Measurements from ENCODE around the gene FBRS. TPM values are rescaled to one million over a fixed set of nuclear protein-coding genes. Genes with fewer than 3 reads are reported as not detected.
A peak's percentile ranks its signal among the peaks of the same experiment; 100 is the strongest.

FBRS gene
- total and polyA plus RNA-seq, 3 donors from 2014 or later, result 140 to 302 (median 165) TPM

DNA sequence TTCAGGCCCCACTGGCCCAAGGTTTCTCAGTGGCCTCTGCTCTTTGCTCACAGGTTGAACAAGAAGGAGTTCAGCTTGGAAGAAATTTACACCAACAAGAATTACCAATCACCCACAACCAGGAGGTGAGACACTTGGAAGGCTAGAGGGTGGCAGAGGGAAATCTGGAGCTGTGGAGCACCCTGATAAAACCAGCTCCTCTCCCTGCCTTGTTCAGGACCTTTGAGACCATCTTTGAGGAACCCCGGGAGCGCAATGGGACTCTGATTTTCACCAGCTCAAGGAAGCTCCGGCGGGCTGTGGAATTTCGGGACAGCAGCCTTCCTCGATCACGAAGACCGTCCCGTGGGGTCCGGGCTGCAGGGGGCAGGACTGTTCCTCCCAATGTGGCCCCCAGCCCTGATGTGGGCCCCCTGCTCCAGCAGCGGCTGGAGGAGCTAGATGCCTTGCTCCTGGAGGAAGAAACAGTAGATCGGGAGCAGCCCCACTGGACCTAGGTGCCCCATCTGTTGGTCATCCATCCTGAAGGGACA lies 2.4 kb upstream of the FBRS start:
- H3K27ac ChIP-seq, result no peak overlapping the region
- no peak for DNase-seq
- intact Hi-C loops (cut with DNase I; ENCODE audit: low total_unique reads), result no loop called here
- TF ChIP-seq CTCF (IDR thresholded peaks at IDR 0.05) (no peak), POLR2A (IDR thresholded peaks at IDR 0.05) (no peak)
- no peak overlapping the region for H3K4me3 ChIP-seq
- H3K27me3 ChIP-seq, result no peaks in the 10 kb centered on the region
- H3K9me3 ChIP-seq, result no peaks in the 10 kb centered on the region
- peaks cover 34% of the 10 kb centered on the region for H3K4me1 ChIP-seq
- WGBS, 2 donors, result 93 to 94% methylated on average over 12 of the region's 12 CpGs
- no peaks in the 10 kb centered on the region for H3K36me3 ChIP-seq (ENCODE audit: low read depth, missing control alignments)

DNA sequence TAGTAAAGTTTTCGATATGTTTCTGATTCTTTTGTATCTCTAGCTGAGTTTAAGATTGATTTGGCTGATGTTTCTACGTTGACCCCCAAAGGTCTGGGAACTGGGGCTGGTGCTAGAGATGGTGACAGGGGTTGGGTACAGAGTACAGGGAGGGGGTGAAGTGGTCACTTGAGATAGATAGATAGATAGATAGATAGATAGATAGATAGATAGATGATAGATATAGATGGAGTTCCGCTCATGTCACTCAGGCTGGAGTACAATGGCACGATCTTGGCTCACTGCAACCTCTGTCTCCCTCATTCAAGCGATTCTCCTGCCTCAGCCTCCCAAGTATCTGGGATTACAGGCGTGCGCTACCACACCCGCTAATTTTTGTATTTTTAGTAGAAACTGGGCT lies 1.8 kb upstream of the FBRS start:
- Histone ChIP-seq H3K4me1 (peaks cover 39% of the 10 kb centered on the region), H3K27ac (no peak overlapping the region), H3K9me3 (no peaks in the 10 kb centered on the region), H3K36me3 (ENCODE audit: low read depth, missing control alignments) (no peaks in the 10 kb centered on the region), H3K27me3 (no peaks in the 10 kb centered on the region), H3K4me3 (no peak overlapping the region)
- DNase-seq, result no peak
- WGBS, 2 donors, result 93 to 95% methylated on average over 8 of the region's 8 CpGs
- intact Hi-C loops (cut with DNase I; ENCODE audit: low total_unique reads), result no loop called here
- TF ChIP-seq CTCF (IDR thresholded peaks at IDR 0.05) (no peak), POLR2A (IDR thresholded peaks at IDR 0.05) (no peak)

- WGBS, 2 donors, result 23 to 25% methylated on average over 18 to 32 of the region's 32 CpGs
- no peak for DNase-seq
- no peaks in the 10 kb centered on the region for H3K9me3 ChIP-seq
- peak overlapping the region; percentile 74 to 99 for H3K27ac ChIP-seq
- H3K4me1 ChIP-seq, result peaks cover 39% of the 10 kb centered on the region
- TF ChIP-seq POLR2A (IDR thresholded peaks at IDR 0.05) (no peak), CTCF (IDR thresholded peaks at IDR 0.05) (no peak)
- intact Hi-C loops (cut with DNase I; ENCODE audit: low total_unique reads), result no loop called here
- H3K27me3 ChIP-seq, result no peaks in the 10 kb centered on the region
- H3K4me3 ChIP-seq, result peak overlapping the region; percentile 76 to 95
- H3K36me3 ChIP-seq (ENCODE audit: low read depth, missing control alignments), result no peaks in the 10 kb centered on the region
These were observed 1.0 kb upstream of the FBRS start for GRCh38 chr16:30656974-30657865.

DNA sequence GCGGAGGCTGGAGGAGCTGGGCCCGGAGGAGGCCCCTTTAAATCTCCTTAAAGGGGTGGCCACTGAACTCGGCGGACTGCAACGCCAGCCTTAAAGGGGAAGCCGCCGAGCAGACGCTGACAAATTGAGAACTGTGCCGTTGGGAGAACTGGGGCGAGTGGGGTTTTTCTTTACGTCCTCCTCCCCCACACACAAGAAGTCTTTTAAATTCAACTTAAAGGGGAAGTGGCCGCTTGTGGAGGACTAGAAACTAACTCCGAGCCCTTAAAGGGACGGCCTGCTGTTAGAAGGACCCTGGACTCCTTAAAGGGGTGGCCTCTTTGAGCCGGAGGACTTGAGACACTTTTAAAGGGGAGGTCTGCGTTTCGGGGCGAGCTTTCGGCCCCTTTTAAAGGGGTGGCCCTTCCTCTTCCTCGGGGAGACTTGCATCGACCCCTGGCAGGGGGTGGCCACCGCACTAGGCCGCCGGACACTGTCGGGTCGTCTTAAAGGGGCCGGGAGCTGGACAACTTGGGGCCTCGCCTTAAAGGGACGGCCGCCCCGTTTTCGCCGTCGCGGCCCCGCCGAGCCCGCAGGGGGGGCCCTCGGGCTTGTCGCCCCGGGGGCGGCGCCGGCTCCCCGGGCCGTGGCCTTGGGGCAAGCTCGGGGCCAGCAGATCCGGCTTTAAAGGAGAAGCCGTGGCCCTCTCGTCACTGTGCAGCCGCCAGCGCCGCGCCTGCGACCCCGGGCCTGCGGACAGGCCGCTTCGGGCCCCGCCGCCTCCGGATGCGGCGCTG lies 688 bp downstream of the FBRS start:
- no peaks in the 10 kb centered on the region for H3K9me3 ChIP-seq
- peak overlapping the region; percentile 95 to 99 for H3K27ac ChIP-seq
- no peaks in the 10 kb centered on the region for H3K27me3 ChIP-seq
- TF ChIP-seq POLR2A (IDR thresholded peaks at IDR 0.05) (no peak), CTCF (IDR thresholded peaks at IDR 0.05) (peak in 2 of 3 experiments; percentile 9 to 19)
- H3K36me3 ChIP-seq (ENCODE audit: low read depth, missing control alignments), result no peaks in the 10 kb centered on the region
- intact Hi-C loops (cut with DNase I; ENCODE audit: low total_unique reads), result no loop called here
- H3K4me3 ChIP-seq, result peak overlapping the region; percentile 76 to 95
- peak; percentile 95 for DNase-seq
- WGBS, 2 donors, result 0% methylated on average over 3 to 40 of the region's 64 CpGs
- H3K4me1 ChIP-seq, result peaks cover 38% of the 10 kb centered on the region

Data from testis (tissue), 3 donors.